Stimulated activated naive B cell treated with anti-CD40 and anti-IgM and Interleukin-4, amounts not matched to agents 10 μg/mL and 1 μg/mL and 100 μg/mL, for 72 hours (primary cell): ENCODE measurements around the gene IFNAR1.
"Not testable (repeated sequence)": the region's sequence is repeated elsewhere in the genome, so short reads cannot be mapped to it uniquely, and the experiment has no call there.

Experiments used
- ATAC-seq, 2 donors: fragments of 150-1000 bp; cut with Tn5 transposase; replicated peaks; 2 replicates each; pipeline ENCODE4 v1.10.0; 2021; ENCODE audit warnings: moderate library complexity in 1 of 2
- DNase-seq: peaks from one replicate; pipeline ENCODE4 v3.0.0; 2021
- H3K27ac Mint-ChIP-seq: one replicate; pipeline ENCODE4 v1.8.0; 2022; ENCODE audit warnings: mild to moderate bottlenecking, mixed read lengths
- H3K27me3 Mint-ChIP-seq, 2 donors: one replicate each; pipeline ENCODE4 v1.8.0; 2022; ENCODE audit warnings: mixed read lengths in 2 of 2
- H3K36me3 Mint-ChIP-seq, 2 donors: one replicate each; pipeline ENCODE4 v1.8.0; 2022; ENCODE audit warnings: mixed read lengths in 2 of 2, mild to moderate bottlenecking in 1 of 2
- H3K4me1 Mint-ChIP-seq, 2 donors: one replicate each; pipeline ENCODE4 v1.8.0; 2022; ENCODE audit warnings: mixed read lengths in 2 of 2, mild to moderate bottlenecking in 1 of 2
- H3K4me3 Mint-ChIP-seq, 2 donors: one replicate each; pipeline ENCODE4 v1.8.0; 2022; ENCODE audit warnings: mild to moderate bottlenecking in 2 of 2, mixed read lengths in 2 of 2, moderate library complexity in 1 of 2
- H3K9me3 Mint-ChIP-seq, 2 donors: one replicate each; pipeline ENCODE4 v1.8.0; 2022; ENCODE audit warnings: mixed read lengths in 2 of 2, mild to moderate bottlenecking in 1 of 2

Gene IFNAR1

GRCh38 chr21:33345751-33346238 is 21.0 kb downstream of the IFNAR1 start:
- H3K4me1 Mint-ChIP-seq: peaks cover 15 to 20% of the 10 kb centered on the region in 2 donors
- H3K27me3 Mint-ChIP-seq: no peaks in the 10 kb centered on the region
- peak overlapping the region; percentile 27 for H3K27ac Mint-ChIP-seq
- DNase-seq: no peak
- H3K9me3 Mint-ChIP-seq: no peaks in the 10 kb centered on the region
- peaks cover 40 to 46% of the 10 kb centered on the region in 2 donors for H3K36me3 Mint-ChIP-seq
- no peak overlapping the region for H3K4me3 Mint-ChIP-seq
- ATAC-seq: no peak

DNA sequence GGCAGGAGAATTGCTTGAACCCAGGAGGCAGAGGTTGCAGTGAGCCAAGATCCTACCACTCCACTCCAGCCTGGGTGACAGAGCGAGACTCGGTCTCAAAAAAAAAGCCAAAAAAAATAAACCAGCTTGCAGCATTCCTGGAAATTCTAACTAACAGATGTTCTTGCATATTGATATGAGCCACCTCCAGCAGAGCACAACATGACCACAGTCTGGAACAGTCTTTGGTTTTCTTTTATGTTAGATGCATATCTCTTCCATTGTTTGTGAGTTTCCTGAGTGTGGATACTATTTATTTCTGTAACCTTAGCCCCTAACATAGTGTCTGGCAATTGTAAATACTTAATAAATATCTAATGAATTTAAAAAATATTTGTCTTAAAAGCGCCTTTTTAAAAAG is 23.9 kb downstream of the IFNAR1 start:
- Mint-ChIP-seq H3K27me3 (no peaks in the 10 kb centered on the region), H3K9me3 (no peaks in the 10 kb centered on the region), H3K27ac (no peak overlapping the region), H3K4me1 (peaks cover 10 to 16% of the 10 kb centered on the region in 2 donors), H3K4me3 (no peak overlapping the region), H3K36me3 (peaks cover 35 to 37% of the 10 kb centered on the region in 2 donors)
- no peak for DNase-seq
- ATAC-seq: no peak

GRCh38 chr21:33350676-33351075 is 25.9 kb downstream of the IFNAR1 start:
- H3K9me3 Mint-ChIP-seq: no peaks in the 10 kb centered on the region
- peak overlapping the region; percentile 47 for H3K27ac Mint-ChIP-seq
- peaks cover 33 to 40% of the 10 kb centered on the region in 2 donors for H3K36me3 Mint-ChIP-seq
- peak; percentile 47 to 60 for ATAC-seq
- no peak overlapping the region for H3K4me3 Mint-ChIP-seq
- no peak for DNase-seq
- no peaks in the 10 kb centered on the region for H3K27me3 Mint-ChIP-seq
- peaks cover 11 to 24% of the 10 kb centered on the region in 2 donors for H3K4me1 Mint-ChIP-seq

DNA sequence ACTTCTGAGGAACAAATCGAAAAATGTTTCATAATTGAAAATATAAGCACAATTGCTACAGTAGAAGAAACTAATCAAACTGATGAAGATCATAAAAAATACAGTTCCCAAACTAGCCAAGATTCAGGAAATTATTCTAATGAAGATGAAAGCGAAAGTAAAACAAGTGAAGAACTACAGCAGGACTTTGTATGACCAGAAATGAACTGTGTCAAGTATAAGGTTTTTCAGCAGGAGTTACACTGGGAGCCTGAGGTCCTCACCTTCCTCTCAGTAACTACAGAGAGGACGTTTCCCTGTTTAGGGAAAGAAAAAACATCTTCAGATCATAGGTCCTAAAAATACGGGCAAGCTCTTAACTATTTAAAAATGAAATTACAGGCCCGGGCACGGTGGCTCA is 30.6 kb downstream of the IFNAR1 start:
- no peaks in the 10 kb centered on the region for H3K9me3 Mint-ChIP-seq
- no peak for DNase-seq
- peak overlapping the region; percentile 71 for H3K27ac Mint-ChIP-seq
- peaks cover 18 to 29% of the 10 kb centered on the region in 2 donors for H3K36me3 Mint-ChIP-seq
- H3K4me3 Mint-ChIP-seq: peak overlapping the region in 1 of 2 donors; percentile 19
- H3K4me1 Mint-ChIP-seq: peaks cover 13 to 25% of the 10 kb centered on the region in 2 donors
- H3K27me3 Mint-ChIP-seq: no peaks in the 10 kb centered on the region
- ATAC-seq: no peak

GRCh38 chr21:33355996-33356395 is 31.2 kb downstream of the IFNAR1 start:
- DNase-seq (no peak), ATAC-seq (no peak)
- H3K4me1 Mint-ChIP-seq: peaks cover 15 to 25% of the 10 kb centered on the region in 2 donors
- H3K27me3 Mint-ChIP-seq: no peaks in the 10 kb centered on the region
- no peak overlapping the region for H3K4me3 Mint-ChIP-seq
- peaks cover 18 to 29% of the 10 kb centered on the region in 2 donors for H3K36me3 Mint-ChIP-seq
- no peaks in the 10 kb centered on the region for H3K9me3 Mint-ChIP-seq
- H3K27ac Mint-ChIP-seq: no peak overlapping the region

- ATAC-seq: no peak
- Mint-ChIP-seq H3K27ac (no peak overlapping the region), H3K4me3 (no peak overlapping the region), H3K27me3 (no peaks in the 10 kb centered on the region), H3K4me1 (peaks cover 21 to 36% of the 10 kb centered on the region in 2 donors), H3K9me3 (no peaks in the 10 kb centered on the region), H3K36me3 (peaks cover 16 to 29% of the 10 kb centered on the region in 2 donors)
- no peak for DNase-seq
These were observed 32.4 kb downstream of the IFNAR1 start for GRCh38 chr21:33357177-33357576.

GRCh38 chr21:33359446-33359845 is 34.7 kb downstream of the IFNAR1 start:
- Mint-ChIP-seq H3K27ac (peak overlapping the region; percentile 57), H3K4me1 (peaks cover 31 to 46% of the 10 kb centered on the region in 2 donors), H3K4me3 (no peak overlapping the region), H3K36me3 (peaks cover 11 to 25% of the 10 kb centered on the region in 2 donors), H3K9me3 (no peaks in the 10 kb centered on the region), H3K27me3 (no peaks in the 10 kb centered on the region)
- DNase-seq (no peak), ATAC-seq (no peak)

DNA sequence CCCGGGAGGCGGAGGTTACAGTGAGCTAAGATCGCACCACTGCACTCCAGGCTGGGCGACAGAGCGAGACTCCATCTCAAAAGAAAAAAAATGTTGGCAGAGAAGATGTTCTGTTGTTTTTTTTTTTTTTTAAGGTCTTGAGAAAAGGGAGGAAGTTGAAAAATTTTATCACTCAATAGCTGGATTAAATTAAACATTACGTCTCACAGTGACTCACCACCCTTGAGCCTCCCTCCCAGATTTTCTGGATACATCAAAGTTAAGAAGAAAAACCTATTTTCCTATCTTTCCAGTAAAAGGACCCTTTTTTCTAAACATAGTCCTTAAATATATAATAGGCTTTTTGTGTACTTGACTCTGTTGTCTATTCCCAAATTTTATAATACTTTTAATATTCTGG is 35.5 kb downstream of the IFNAR1 start:
- H3K27ac Mint-ChIP-seq: peak overlapping the region; percentile 42
- H3K27me3 Mint-ChIP-seq: no peaks in the 10 kb centered on the region
- peaks cover 30 to 42% of the 10 kb centered on the region in 2 donors for H3K4me1 Mint-ChIP-seq
- no peak overlapping the region for H3K4me3 Mint-ChIP-seq
- peaks cover 8 to 20% of the 10 kb centered on the region in 2 donors for H3K36me3 Mint-ChIP-seq
- DNase-seq (no peak), ATAC-seq (no peak)
- no peaks in the 10 kb centered on the region for H3K9me3 Mint-ChIP-seq

DNA sequence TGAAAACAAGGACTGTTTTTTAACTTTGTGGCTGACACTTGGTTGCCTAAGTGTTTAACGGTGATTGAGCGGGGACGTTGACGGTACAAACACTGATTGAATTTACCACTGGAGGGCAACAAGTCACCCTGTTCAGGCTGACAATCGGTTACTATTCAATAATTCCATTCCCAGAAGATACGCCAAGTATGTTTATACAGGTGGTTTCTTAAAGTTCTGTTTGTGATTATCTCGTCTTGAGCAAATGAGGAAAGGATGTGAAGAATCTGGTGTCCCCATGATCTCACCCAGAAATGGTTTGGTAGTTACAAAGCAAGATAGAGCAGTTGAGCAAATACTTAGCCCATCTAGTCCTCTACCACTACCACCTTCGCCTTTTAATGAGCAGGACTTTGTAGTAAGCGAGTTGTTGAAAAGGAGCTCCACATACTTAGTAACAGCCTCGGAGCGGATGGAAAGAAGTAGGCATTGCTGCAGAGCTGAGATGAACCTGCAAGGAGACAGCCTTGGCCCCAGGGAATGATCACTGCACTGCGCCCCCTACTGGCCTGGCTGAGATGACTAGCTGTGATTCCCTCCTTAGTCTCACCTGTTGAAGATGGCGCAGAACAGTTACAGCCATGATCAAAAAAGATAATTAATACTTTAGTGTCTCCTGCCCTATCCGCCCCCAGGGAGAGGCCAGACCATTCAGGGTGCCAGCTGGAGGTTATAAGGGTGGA is 36.3 kb downstream of the IFNAR1 start:
- Mint-ChIP-seq H3K4me1 (peaks cover 30 to 39% of the 10 kb centered on the region in 2 donors), H3K27me3 (no peaks in the 10 kb centered on the region), H3K36me3 (peaks cover 4 to 16% of the 10 kb centered on the region in 2 donors), H3K9me3 (peaks cover 0 to 1% of the 10 kb centered on the region in 2 donors), H3K27ac (peak overlapping the region; percentile 86), H3K4me3 (peak overlapping the region; percentile 75)
- ATAC-seq (peak; percentile 76 to 81), DNase-seq (peak; percentile 75)

GRCh38 chr21:33362044-33362555 is 37.3 kb downstream of the IFNAR1 start:
- DNase-seq (peak; percentile 36), ATAC-seq (peak; percentile 64 to 69)
- peaks cover 4 to 16% of the 10 kb centered on the region in 2 donors for H3K36me3 Mint-ChIP-seq
- H3K27me3 Mint-ChIP-seq: no peaks in the 10 kb centered on the region
- H3K9me3 Mint-ChIP-seq: peaks cover 6 to 8% of the 10 kb centered on the region in 2 donors
- H3K4me1 Mint-ChIP-seq: peaks cover 30 to 45% of the 10 kb centered on the region in 2 donors
- H3K27ac Mint-ChIP-seq: peak overlapping the region; percentile 85
- peak overlapping the region; percentile 75 for H3K4me3 Mint-ChIP-seq

DNA sequence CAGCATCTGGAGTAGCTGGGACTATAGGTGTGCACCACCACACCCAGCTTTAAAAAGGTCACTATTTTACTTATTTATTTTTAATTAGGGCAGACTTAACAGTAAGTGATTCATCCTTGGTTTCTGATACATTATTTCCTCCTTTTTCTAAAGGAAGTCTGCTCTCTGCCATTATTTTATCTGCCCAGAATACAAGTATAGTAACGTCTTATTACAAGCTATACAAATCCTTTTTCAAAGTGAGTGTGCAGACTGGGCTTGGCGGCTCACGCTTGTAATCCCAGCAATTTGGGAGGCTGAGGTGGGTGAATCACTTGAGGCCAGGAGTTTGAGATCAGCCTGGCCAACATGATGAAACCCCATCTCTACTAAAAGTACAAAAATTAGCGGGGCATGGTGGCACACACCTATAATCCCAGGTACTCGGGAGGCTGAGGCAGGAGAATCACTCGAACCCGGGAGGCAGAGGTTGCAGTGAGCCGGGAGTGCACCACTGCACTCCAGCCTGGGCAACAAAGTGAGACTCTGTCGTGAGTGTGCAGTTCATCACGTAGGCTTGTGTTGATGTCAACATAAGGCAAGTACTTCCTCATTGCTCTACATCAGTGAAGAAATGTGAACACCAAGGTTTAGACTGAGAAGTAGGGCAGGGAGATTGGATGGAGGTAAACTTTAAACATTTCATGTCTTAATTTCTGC is 39.3 kb downstream of the IFNAR1 start:
- not testable (repeated sequence) for H3K4me3 Mint-ChIP-seq, DNase-seq, H3K27me3 Mint-ChIP-seq
- Mint-ChIP-seq H3K9me3 (peaks cover 17 to 18% of the 10 kb centered on the region in 2 donors), H3K36me3 (peaks cover 11 to 28% of the 10 kb centered on the region in 2 donors), H3K27ac (peak overlapping the region; percentile 81), H3K4me1 (peaks cover 38 to 56% of the 10 kb centered on the region in 2 donors)
- ATAC-seq: peak; percentile 33

- peaks cover 36 to 54% of the 10 kb centered on the region in 2 donors for H3K4me1 Mint-ChIP-seq
- H3K4me3 Mint-ChIP-seq: no peak overlapping the region
- no peak for DNase-seq
- H3K27me3 Mint-ChIP-seq: no peaks in the 10 kb centered on the region
- no peak overlapping the region for H3K27ac Mint-ChIP-seq
- H3K36me3 Mint-ChIP-seq: peaks cover 14 to 31% of the 10 kb centered on the region in 2 donors
- ATAC-seq: no peak
- peaks cover 20% of the 10 kb centered on the region in 2 donors for H3K9me3 Mint-ChIP-seq
These were observed 40.1 kb downstream of the IFNAR1 start for GRCh38 chr21:33364830-33365229.

DNA sequence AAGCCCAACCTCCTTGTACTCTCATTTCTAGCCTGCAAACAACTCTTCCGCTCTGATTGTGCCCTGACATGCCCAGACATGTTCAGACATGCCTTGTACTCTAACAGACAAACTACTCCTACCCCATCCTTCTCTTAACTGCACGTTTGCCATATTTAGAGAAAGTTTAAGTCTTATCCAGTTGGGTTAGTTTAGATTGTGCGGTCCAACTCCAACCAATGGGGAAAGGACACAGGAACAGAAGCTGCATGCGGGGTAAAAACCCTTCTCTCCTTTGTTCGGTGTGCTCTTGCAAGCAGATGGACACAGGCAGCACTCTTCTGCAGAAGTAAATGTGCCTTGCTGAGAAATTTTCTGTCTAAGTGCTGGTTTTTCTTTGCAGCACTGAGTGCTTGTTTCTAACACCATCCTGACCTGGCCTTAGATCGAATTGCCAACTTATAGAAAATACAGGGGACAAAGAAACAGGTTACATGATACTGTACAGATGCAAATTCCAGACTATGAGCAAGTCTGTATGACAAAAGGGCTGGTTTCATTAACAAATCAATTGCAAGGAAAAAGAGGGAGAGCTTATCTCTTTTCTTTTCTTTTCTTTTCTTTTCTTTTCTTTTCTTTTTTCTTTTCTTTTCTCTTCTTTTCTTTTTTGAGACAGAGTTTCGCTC is 42.7 kb downstream of the IFNAR1 start:
- Mint-ChIP-seq H3K36me3 (peaks cover 17 to 32% of the 10 kb centered on the region in 2 donors), H3K27me3 (no peaks in the 10 kb centered on the region), H3K4me1 (peaks cover 30 to 58% of the 10 kb centered on the region in 2 donors), H3K9me3 (peaks cover 22 to 27% of the 10 kb centered on the region in 2 donors), H3K4me3 (peak overlapping the region in 1 of 2 donors; percentile 23), H3K27ac (peak overlapping the region; percentile 88)
- DNase-seq (no peak), ATAC-seq (no peak)

- Mint-ChIP-seq H3K27ac (peak overlapping the region; percentile 88), H3K4me1 (peaks cover 30 to 61% of the 10 kb centered on the region in 2 donors), H3K4me3 (peak overlapping the region; percentile 19 to 23), H3K27me3 (no peaks in the 10 kb centered on the region), H3K36me3 (peaks cover 17 to 32% of the 10 kb centered on the region in 2 donors), H3K9me3 (peaks cover 22 to 27% of the 10 kb centered on the region in 2 donors)
- DNase-seq: peak; percentile 35
- ATAC-seq: peak; percentile 84 to 90
These were observed 43.4 kb downstream of the IFNAR1 start for GRCh38 chr21:33368124-33368523.
